Breast epithelium (tissue), 3 donors: ENCODE results near the gene CHDH.

Experiments
- CTCF ChIP-seq, 3 donors: fragments of 450-650 bp; IDR thresholded peaks; one replicate each; pipeline ENCODE4 v1.5.1; 2016 to 2017; ENCODE audit warnings: antibody characterized with exemption in 3 of 3, mild to moderate bottlenecking in 3 of 3, moderate library complexity in 3 of 3
- POLR2A ChIP-seq: fragments of 450-650 bp; IDR thresholded peaks from one replicate; pipeline ENCODE4 v1.6.1; 2016; ENCODE audit warnings: antibody characterized with exemption, mild to moderate bottlenecking, moderate library complexity

- TF ChIP-seq CTCF (IDR thresholded peaks at IDR 0.05) = no peak
- TF ChIP-seq POLR2A = no peak
Observed at GRCh38 chr3:53788038-53788437, 58.2 kb downstream of the CHDH start.
